ENCODE data around the gene PTPRM. TPM values are rescaled to one million over a fixed set of nuclear protein-coding genes. Genes with fewer than 3 reads are reported as not detected.

Gene PTPRM
- polyA plus RNA-seq, 1 of the 3 experiments (the other 2 are of a cell fraction) = 16.0 TPM

- no peaks in the 10 kb centered on the region for H4K20me1 ChIP-seq (ENCODE audit: insufficient read depth)
- no peak overlapping the region for H3K9ac ChIP-seq
- DNase-seq = no peak
- H3K4me2 ChIP-seq = no peak overlapping the region
- ChIA-PET CTCF (interaction anchor here (0.8 kb wide), 1 partner anchor 173 kb away, joined by 3 read pairs; no protein-coding TSS in a partner anchor), POLR2A (no interaction called here)
- H3K9me2 ChIP-seq = no peaks in the 10 kb centered on the region
- no peaks in the 10 kb centered on the region for H3K9me3 ChIP-seq
- no peaks in the 10 kb centered on the region for H3K79me2 ChIP-seq (ENCODE audit: insufficient read depth)
- 68% methylated on average over 3 of the region's 3 CpGs for WGBS (ENCODE audit: low lambda C conversion rate)
- TF ChIP-seq MEF2A (IDR thresholded peaks at IDR 0.05; ENCODE audit: borderline replicate concordance, low read depth) = no peak
- TF ChIP-seq, protein P1, sequence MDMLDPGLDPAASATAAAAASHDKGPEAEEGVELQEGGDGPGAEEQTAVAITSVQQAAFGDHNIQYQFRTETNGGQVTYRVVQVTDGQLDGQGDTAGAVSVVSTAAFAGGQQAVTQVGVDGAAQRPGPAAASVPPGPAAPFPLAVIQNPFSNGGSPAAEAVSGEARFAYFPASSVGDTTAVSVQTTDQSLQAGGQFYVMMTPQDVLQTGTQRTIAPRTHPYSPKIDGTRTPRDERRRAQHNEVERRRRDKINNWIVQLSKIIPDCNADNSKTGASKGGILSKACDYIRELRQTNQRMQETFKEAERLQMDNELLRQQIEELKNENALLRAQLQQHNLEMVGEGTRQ (IDR thresholded peaks at IDR 0.05; ENCODE audit: borderline replicate concordance, low read depth, low read length) = no peak
- TF ChIP-seq GABPA (IDR thresholded peaks at IDR 0.05; ENCODE audit: low read depth) = no peak
- TF ChIP-seq, protein P2, sequence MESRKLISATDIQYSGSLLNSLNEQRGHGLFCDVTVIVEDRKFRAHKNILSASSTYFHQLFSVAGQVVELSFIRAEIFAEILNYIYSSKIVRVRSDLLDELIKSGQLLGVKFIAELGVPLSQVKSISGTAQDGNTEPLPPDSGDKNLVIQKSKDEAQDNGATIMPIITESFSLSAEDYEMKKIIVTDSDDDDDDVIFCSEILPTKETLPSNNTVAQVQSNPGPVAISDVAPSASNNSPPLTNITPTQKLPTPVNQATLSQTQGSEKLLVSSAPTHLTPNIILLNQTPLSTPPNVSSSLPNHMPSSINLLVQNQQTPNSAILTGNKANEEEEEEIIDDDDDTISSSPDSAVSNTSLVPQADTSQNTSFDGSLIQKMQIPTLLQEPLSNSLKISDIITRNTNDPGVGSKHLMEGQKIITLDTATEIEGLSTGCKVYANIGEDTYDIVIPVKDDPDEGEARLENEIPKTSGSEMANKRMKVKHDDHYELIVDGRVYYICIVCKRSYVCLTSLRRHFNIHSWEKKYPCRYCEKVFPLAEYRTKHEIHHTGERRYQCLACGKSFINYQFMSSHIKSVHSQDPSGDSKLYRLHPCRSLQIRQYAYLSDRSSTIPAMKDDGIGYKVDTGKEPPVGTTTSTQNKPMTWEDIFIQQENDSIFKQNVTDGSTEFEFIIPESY (IDR thresholded peaks at IDR 0.05; ENCODE audit: borderline replicate concordance, low read depth) = no peak
- no peak for TF ChIP-seq JUND (IDR thresholded peaks at IDR 0.05)
- no peak for TF ChIP-seq RCOR1 (IDR thresholded peaks at IDR 0.05; ENCODE audit: low read length)
- H3F3A ChIP-seq (replicated peaks; ENCODE audit: insufficient read depth) = no peaks in the 10 kb centered on the region
- no peak overlapping the region for H3K27ac ChIP-seq (ENCODE audit: low read depth in 2 of 2, low read length in 1 of 2)
- H3K4me1 ChIP-seq (ENCODE audit: control insufficient read depth in 1 of 2, insufficient read depth in 2 of 2, low read depth in 1 of 2, low read length in 1 of 2) = no peaks in the 10 kb centered on the region; a peak in 1 of 4 replicates
- no peak overlapping the region for H2AFZ ChIP-seq (ENCODE audit: low read depth)
- H3K4me3 ChIP-seq (ENCODE audit: low read depth in 2 of 2, low read length in 1 of 2) = no peak overlapping the region
- H3K27me3 ChIP-seq (ENCODE audit: insufficient read depth) = no peaks in the 10 kb centered on the region
- no peaks in the 10 kb centered on the region for H3K36me3 ChIP-seq (replicated peaks in 1 of 2; ENCODE audit: control insufficient read depth in 1 of 2, insufficient read depth in 2 of 2, low read length in 1 of 2)
These were observed 173.7 kb downstream of the PTPRM start for GRCh38 chr18:7740821-7741220.

DNA sequence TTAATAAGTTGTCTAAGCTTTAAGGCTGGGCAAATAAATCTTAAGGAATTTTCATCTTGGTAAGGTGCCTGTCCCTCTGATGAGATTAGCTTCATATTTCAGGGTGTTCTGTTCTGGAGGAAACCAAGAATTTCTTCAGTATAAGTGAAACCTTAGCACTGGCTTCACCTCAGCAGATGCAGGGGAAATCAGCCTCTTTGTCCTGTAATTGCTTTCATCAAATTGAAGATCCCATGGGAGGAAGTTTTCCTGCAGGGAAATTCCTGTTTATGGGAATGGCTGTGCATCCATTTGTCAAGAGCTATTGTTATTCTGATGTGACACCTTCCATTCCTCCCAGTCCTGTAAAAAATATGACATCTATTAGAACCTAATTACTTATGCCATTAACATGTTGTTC is 174.5 kb downstream of the PTPRM start:
- ChIA-PET CTCF (no interaction called here), POLR2A (no interaction called here)
- no peaks in the 10 kb centered on the region for H3K27me3 ChIP-seq (ENCODE audit: insufficient read depth)
- no peak for DNase-seq
- no peaks in the 10 kb centered on the region for H3F3A ChIP-seq (replicated peaks; ENCODE audit: insufficient read depth)
- H3K79me2 ChIP-seq (ENCODE audit: insufficient read depth) = no peaks in the 10 kb centered on the region
- H3K9me3 ChIP-seq = no peaks in the 10 kb centered on the region
- H3K4me1 ChIP-seq (ENCODE audit: control insufficient read depth in 1 of 2, insufficient read depth in 2 of 2, low read depth in 1 of 2, low read length in 1 of 2) = no peaks in the 10 kb centered on the region; a peak in 1 of 4 replicates
- no peaks in the 10 kb centered on the region for H3K9me2 ChIP-seq
- TF ChIP-seq SMC3 (IDR thresholded peaks at IDR 0.05; ENCODE audit: low read depth, low read length) (no peak), MEF2A (IDR thresholded peaks at IDR 0.05; ENCODE audit: borderline replicate concordance, low read depth) (no peak), GATA2 (CRISPR knock-in tag; IDR thresholded peaks at IDR 0.05) (no peak), ELF1 (IDR thresholded peaks at IDR 0.05) (no peak), TCF12 (IDR thresholded peaks at IDR 0.05) (no peak), SIN3A (IDR thresholded peaks at IDR 0.05; ENCODE audit: borderline replicate concordance, low read depth, low read length) (no peak), RFX5 (IDR thresholded peaks at IDR 0.05; ENCODE audit: low read length) (no peak), FOXM1 (IDR thresholded peaks at IDR 0.05; ENCODE audit: low read depth) (no peak), EP300 (IDR thresholded peaks at IDR 0.05; ENCODE audit: borderline replicate concordance in 1 of 2, low read depth in 1 of 2, low read length in 1 of 2) (no peak), GABPA (IDR thresholded peaks at IDR 0.05; ENCODE audit: low read depth) (no peak)
- H3K36me3 ChIP-seq (replicated peaks in 1 of 2; ENCODE audit: control insufficient read depth in 1 of 2, insufficient read depth in 2 of 2, low read length in 1 of 2) = no peaks in the 10 kb centered on the region
- H3K4me3 ChIP-seq (ENCODE audit: low read depth in 2 of 2, low read length in 1 of 2) = no peak overlapping the region
- no peak overlapping the region for H3K27ac ChIP-seq (ENCODE audit: low read depth in 2 of 2, low read length in 1 of 2)
- no peak overlapping the region for H2AFZ ChIP-seq (ENCODE audit: low read depth)
- H4K20me1 ChIP-seq (ENCODE audit: insufficient read depth) = no peaks in the 10 kb centered on the region
- H3K9ac ChIP-seq = no peak overlapping the region
- H3K4me2 ChIP-seq = no peak overlapping the region
